Gastrocnemius medialis (tissue), 4 donors: ENCODE data around the gene GNB1L.

ENCODE experiments used
- CTCF ChIP-seq, 5 experiments: fragments of 450-650 bp in 3 of 5; fragments of 200-600 bp in 2 of 5; sonication (generic) in 2 of 5; IDR thresholded peaks in 4 of 5; conservative IDR thresholded peaks in 1 of 5; 1 replicate in 4 of 5; 2 replicates in 1 of 5; pipeline ENCODE4 v1.5.1; 2016 to 2019; ENCODE audit warnings: antibody characterized with exemption in 5 of 5, mild to moderate bottlenecking in 3 of 5, moderate library complexity in 3 of 5
- POLR2A ChIP-seq, 2 donors: fragments of 450-650 bp; IDR thresholded peaks; one replicate each; pipeline ENCODE4 v1.6.1; 2017; ENCODE audit warnings: antibody characterized with exemption in 2 of 2, mild to moderate bottlenecking in 2 of 2, moderate library complexity in 2 of 2

- TF ChIP-seq CTCF (IDR thresholded peaks at IDR 0.05 in 4 of 5, conservative IDR thresholded peaks at IDR 0.05 in 1 of 5) (no peak), POLR2A (IDR thresholded peaks at IDR 0.05) (no peak)
These were observed 12.9 kb upstream of the GNB1L start for GRCh38 chr22:19867617-19868016.
